ENCODE results near the gene PLA2G1B. TPM values are rescaled to one million over a fixed set of nuclear protein-coding genes. Genes with fewer than 3 reads are reported as not detected.

PLA2G1B gene
- total RNA-seq, 2 experiments from 2014 or later = not detected

GRCh38 chr12:120365675-120366340 lies 38.2 kb upstream of the PLA2G1B start:
- no peak for TF ChIP-seq EZH2phosphoT487 (IDR thresholded peaks at IDR 0.05; ENCODE audit: borderline replicate concordance, low read depth, low read length)
- TF ChIP-seq CTCF (conservative IDR thresholded peaks at IDR 0.05; ENCODE audit: low read length) = no peak
- H3K36me3 ChIP-seq (ENCODE audit: insufficient read depth, low read length) = no peaks in the 10 kb centered on the region
- intact Hi-C loops (cut with micrococcal nuclease; ENCODE audit: unreplicated experiment) = no loop called here
- no peak overlapping the region for H3K27ac ChIP-seq (ENCODE audit: low read depth, low read length, poor library complexity, severe bottlenecking)
- H3K4me1 ChIP-seq (ENCODE audit: insufficient read depth, low read length, poor library complexity, severe bottlenecking) = no peaks in the 10 kb centered on the region
- no peak overlapping the region for H3K4me3 ChIP-seq (ENCODE audit: low read depth, low read length, poor library complexity, severe bottlenecking)
- DNase-seq (ENCODE audit: low spot score) = no peak
- CTCF ChIA-PET (ENCODE audit: unreplicated experiment) = no interaction called here
- no peak overlapping the region for H3K4me2 ChIP-seq (ENCODE audit: low read length)
- no peak overlapping the region for H2AFZ ChIP-seq (ENCODE audit: low read length)
- H3K9me2 ChIP-seq (ENCODE audit: insufficient read depth, low read length) = no peaks in the 10 kb centered on the region
- H3K79me2 ChIP-seq (ENCODE audit: insufficient read depth, low read depth, low read length) = no peaks in the 10 kb centered on the region
- no peaks in the 10 kb centered on the region for H4K20me1 ChIP-seq (ENCODE audit: insufficient read depth, low read length)
- BruUV-seq (replicated peaks) = no TSS peak
- POLR2A ChIA-PET = no interaction called here
- no peaks in the 10 kb centered on the region for H3K9me3 ChIP-seq (ENCODE audit: low read length)

GRCh38 chr12:120364487-120364886 lies 36.9 kb upstream of the PLA2G1B start:
- no peak overlapping the region for H3K4me2 ChIP-seq (ENCODE audit: low read length)
- TF ChIP-seq EZH2phosphoT487 (IDR thresholded peaks at IDR 0.05; ENCODE audit: borderline replicate concordance, low read depth, low read length) = no peak
- H3K36me3 ChIP-seq (ENCODE audit: insufficient read depth, low read length) = no peaks in the 10 kb centered on the region
- intact Hi-C loops (cut with micrococcal nuclease; ENCODE audit: unreplicated experiment) = no loop called here
- H3K79me2 ChIP-seq (ENCODE audit: insufficient read depth, low read depth, low read length) = no peaks in the 10 kb centered on the region
- no peaks in the 10 kb centered on the region for H3K9me3 ChIP-seq (ENCODE audit: low read length)
- H4K20me1 ChIP-seq (ENCODE audit: insufficient read depth, low read length) = no peaks in the 10 kb centered on the region
- H3K4me1 ChIP-seq (ENCODE audit: insufficient read depth, low read length, poor library complexity, severe bottlenecking) = no peaks in the 10 kb centered on the region
- H2AFZ ChIP-seq (ENCODE audit: low read length) = no peak overlapping the region
- H3K4me3 ChIP-seq (ENCODE audit: low read depth, low read length, poor library complexity, severe bottlenecking) = no peak overlapping the region
- DNase-seq (ENCODE audit: low spot score) = no peak
- BruUV-seq (replicated peaks) = no TSS peak
- H3K27ac ChIP-seq (ENCODE audit: low read depth, low read length, poor library complexity, severe bottlenecking) = no peak overlapping the region
- ChIA-PET POLR2A (no interaction called here), CTCF (ENCODE audit: unreplicated experiment) (no interaction called here)
- no peaks in the 10 kb centered on the region for H3K9me2 ChIP-seq (ENCODE audit: insufficient read depth, low read length)

- CTCF ChIA-PET (ENCODE audit: unreplicated experiment) = no interaction called here
Measured at GRCh38 chr12:120363274-120363855, 35.8 kb upstream of the PLA2G1B start.

More at GRCh38 chr12:120363274-120363855, 35.8 kb upstream of the PLA2G1B start:
- Histone ChIP-seq H3K4me1 (ENCODE audit: insufficient read depth, low read length, poor library complexity, severe bottlenecking) (no peaks in the 10 kb centered on the region), H4K20me1 (ENCODE audit: insufficient read depth, low read length) (no peaks in the 10 kb centered on the region), H3K9me3 (ENCODE audit: low read length) (no peaks in the 10 kb centered on the region), H3K4me3 (ENCODE audit: low read depth, low read length, poor library complexity, severe bottlenecking) (no peak overlapping the region), H3K36me3 (ENCODE audit: insufficient read depth, low read length) (no peaks in the 10 kb centered on the region), H2AFZ (ENCODE audit: low read length) (no peak overlapping the region), H3K4me2 (ENCODE audit: low read length) (no peak overlapping the region), H3K79me2 (ENCODE audit: insufficient read depth, low read depth, low read length) (no peaks in the 10 kb centered on the region), H3K27ac (ENCODE audit: low read depth, low read length, poor library complexity, severe bottlenecking) (no peak overlapping the region), H3K9me2 (ENCODE audit: insufficient read depth, low read length) (no peaks in the 10 kb centered on the region)
- no TSS peak for BruUV-seq (replicated peaks)
- POLR2A ChIA-PET = no interaction called here
- intact Hi-C loops (cut with micrococcal nuclease; ENCODE audit: unreplicated experiment) = no loop called here
- DNase-seq (ENCODE audit: low spot score) = no peak
- no peak for TF ChIP-seq EZH2phosphoT487 (IDR thresholded peaks at IDR 0.05; ENCODE audit: borderline replicate concordance, low read depth, low read length)
- no peak for TF ChIP-seq CTCF (conservative IDR thresholded peaks at IDR 0.05; ENCODE audit: low read length)
